Esophagus muscularis mucosa (tissue), 3 donors: ENCODE results near the gene ARG2.
"Not testable (repeated sequence)": the region's sequence is repeated elsewhere in the genome, so short reads cannot be mapped to it uniquely, and the experiment has no call there.

Source experiments
- POLR2A ChIP-seq: fragments of 450-650 bp; IDR thresholded peaks from one replicate; pipeline ENCODE4 v1.6.1; 2017; ENCODE audit warnings: antibody characterized with exemption, moderate library complexity, mild to moderate bottlenecking, low read depth
- POLR2AphosphoS5 ChIP-seq, 2 donors: sonication (generic); formaldehyde crosslinking; IDR thresholded peaks; one replicate each; pipeline ENCODE4 v1.6.1; 2017; ENCODE audit warnings: antibody characterized with exemption in 2 of 2
- TF ChIP-seq, protein P1 (sequence below), 3 experiments: fragments of 200-600 bp in 2 of 3; fragments of 450-650 bp in 1 of 3; sonication (generic) in 2 of 3; IDR thresholded peaks; one replicate each; pipeline ENCODE4 v1.5.1; 2017 to 2019; ENCODE audit warnings: antibody characterized with exemption in 3 of 3, mild to moderate bottlenecking in 2 of 3, moderate library complexity in 1 of 3

DNA sequence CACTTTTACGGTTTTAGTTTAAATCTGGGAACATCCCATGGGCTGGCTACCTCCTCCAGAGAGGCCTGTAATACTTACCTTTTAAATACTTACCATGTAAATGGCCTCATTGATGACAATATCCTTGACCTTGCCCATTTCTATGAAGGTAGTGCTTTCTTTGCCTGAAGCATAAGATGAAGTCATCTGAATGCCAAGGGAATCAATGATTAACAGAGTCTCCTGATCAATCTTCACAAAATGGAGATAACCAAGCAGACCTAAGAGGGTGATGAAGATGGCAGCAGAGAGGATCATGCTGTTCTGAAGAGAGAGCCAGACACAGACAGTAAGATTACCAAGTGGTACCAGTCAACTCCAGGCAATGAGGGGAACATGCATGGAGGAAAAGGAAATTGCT, 26.1 kb upstream of the ARG2 start:
- not testable (repeated sequence) for TF ChIP-seq POLR2A; POLR2AphosphoS5 (IDR thresholded peaks at IDR 0.05)
- TF ChIP-seq, protein P1, sequence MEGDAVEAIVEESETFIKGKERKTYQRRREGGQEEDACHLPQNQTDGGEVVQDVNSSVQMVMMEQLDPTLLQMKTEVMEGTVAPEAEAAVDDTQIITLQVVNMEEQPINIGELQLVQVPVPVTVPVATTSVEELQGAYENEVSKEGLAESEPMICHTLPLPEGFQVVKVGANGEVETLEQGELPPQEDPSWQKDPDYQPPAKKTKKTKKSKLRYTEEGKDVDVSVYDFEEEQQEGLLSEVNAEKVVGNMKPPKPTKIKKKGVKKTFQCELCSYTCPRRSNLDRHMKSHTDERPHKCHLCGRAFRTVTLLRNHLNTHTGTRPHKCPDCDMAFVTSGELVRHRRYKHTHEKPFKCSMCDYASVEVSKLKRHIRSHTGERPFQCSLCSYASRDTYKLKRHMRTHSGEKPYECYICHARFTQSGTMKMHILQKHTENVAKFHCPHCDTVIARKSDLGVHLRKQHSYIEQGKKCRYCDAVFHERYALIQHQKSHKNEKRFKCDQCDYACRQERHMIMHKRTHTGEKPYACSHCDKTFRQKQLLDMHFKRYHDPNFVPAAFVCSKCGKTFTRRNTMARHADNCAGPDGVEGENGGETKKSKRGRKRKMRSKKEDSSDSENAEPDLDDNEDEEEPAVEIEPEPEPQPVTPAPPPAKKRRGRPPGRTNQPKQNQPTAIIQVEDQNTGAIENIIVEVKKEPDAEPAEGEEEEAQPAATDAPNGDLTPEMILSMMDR (IDR thresholded peaks at IDR 0.05): not testable (repeated sequence)
